ENCODE measurements around the gene STEAP2.

Gene STEAP2

GRCh38 chr7:90270431-90271178, 59.1 kb downstream of the STEAP2 start:
- DNase-seq (ENCODE audit: low read depth in 2 of 2), result no peak

- no peak for DNase-seq (ENCODE audit: low read depth in 2 of 2)
Measured at GRCh38 chr7:90271753-90272152, 60.2 kb downstream of the STEAP2 start.

GRCh38 chr7:90272242-90272641, 60.7 kb downstream of the STEAP2 start:
- no peak for DNase-seq (ENCODE audit: low read depth in 2 of 2)

GRCh38 chr7:90274161-90274560, 62.6 kb downstream of the STEAP2 start:
- no peak for DNase-seq (ENCODE audit: low read depth in 2 of 2)

- no peak for DNase-seq (ENCODE audit: low read depth in 2 of 2)
Measured at GRCh38 chr7:90276033-90276728, 64.6 kb downstream of the STEAP2 start.
